Epithelial cell of proximal tubule (primary cell): ENCODE results near the gene GBP7. TPM values are rescaled to one million over a fixed set of nuclear protein-coding genes. Genes with fewer than 3 reads are reported as not detected.

Experiments used
- DNase-seq: peaks from one replicate; pipeline ENCODE4 v3.0.0-alpha.2; 2011; ENCODE audit warnings: low read depth
- H3K4me3 ChIP-seq: 2 replicates; pipeline ENCODE4 v1.5.1; 2011; ENCODE audit warnings: low read depth, mild to moderate bottlenecking, low read length
- CTCF ChIP-seq: conservative IDR thresholded peaks from 2 replicates; pipeline ENCODE4 v1.5.1; 2012; ENCODE audit warnings: low read depth, mild to moderate bottlenecking, low read length
- total RNA-seq: library from RNA; depleted of rRNA; stranded (reverse); fragments of >200 nt; gene quantifications from 2 replicates; pipeline ENCODE4 v1.2.3, GENCODE V29; 2015

Gene GBP7
- total RNA-seq, 1 donor from 2014 or later: not detected

- H3K4me3 ChIP-seq: no peak overlapping the region
- no peak for DNase-seq
- TF ChIP-seq CTCF: no peak
Observed at GRCh38 chr1:89151047-89151446, 24.8 kb downstream of the GBP7 start.

- no peak for TF ChIP-seq CTCF
- DNase-seq: no peak
- H3K4me3 ChIP-seq: no peak overlapping the region
Observed at GRCh38 chr1:89149976-89150375, 25.8 kb downstream of the GBP7 start.

- H3K4me3 ChIP-seq: no peak overlapping the region
- peak; percentile 51 for TF ChIP-seq CTCF
- DNase-seq: no peak
Observed at GRCh38 chr1:89149229-89149628, 26.6 kb downstream of the GBP7 start.

GRCh38 chr1:89147678-89148658 lies 27.8 kb downstream of the GBP7 start:
- H3K4me3 ChIP-seq: no peak overlapping the region
- no peak for TF ChIP-seq CTCF
- DNase-seq: no peak

- no peak for TF ChIP-seq CTCF
- H3K4me3 ChIP-seq: no peak overlapping the region
- no peak for DNase-seq
Observed at GRCh38 chr1:89146721-89147120, 29.1 kb downstream of the GBP7 start.

- no peak for TF ChIP-seq CTCF
Observed at GRCh38 chr1:89143484-89143883, 32.3 kb downstream of the GBP7 start.

GRCh38 chr1:89142160-89142559 lies 33.6 kb downstream of the GBP7 start:
- no peak for TF ChIP-seq CTCF
- no peak overlapping the region for H3K4me3 ChIP-seq
- DNase-seq: no peak

More at GRCh38 chr1:89143484-89143883, 32.3 kb downstream of the GBP7 start:
- no peak overlapping the region for H3K4me3 ChIP-seq
- DNase-seq: no peak
